Upper lobe of left lung (tissue), 4 donors: ENCODE measurements around the gene NACC1.

ENCODE experiments used
- POLR2A ChIP-seq, 4 donors: fragments of 450-650 bp; IDR thresholded peaks; one replicate each; pipeline ENCODE4 v1.5.1; 2016 to 2017; ENCODE audit warnings: antibody characterized with exemption in 4 of 4, mild to moderate bottlenecking in 2 of 4
- TF ChIP-seq, protein P1 (sequence below), 6 experiments: fragments of 450-650 bp in 4 of 6; fragments of 200-600 bp in 2 of 6; sonication (generic) in 2 of 6; IDR thresholded peaks; one replicate each; pipeline ENCODE4 v1.5.1; 2016 to 2019; ENCODE audit warnings: antibody characterized with exemption in 6 of 6

DNA sequence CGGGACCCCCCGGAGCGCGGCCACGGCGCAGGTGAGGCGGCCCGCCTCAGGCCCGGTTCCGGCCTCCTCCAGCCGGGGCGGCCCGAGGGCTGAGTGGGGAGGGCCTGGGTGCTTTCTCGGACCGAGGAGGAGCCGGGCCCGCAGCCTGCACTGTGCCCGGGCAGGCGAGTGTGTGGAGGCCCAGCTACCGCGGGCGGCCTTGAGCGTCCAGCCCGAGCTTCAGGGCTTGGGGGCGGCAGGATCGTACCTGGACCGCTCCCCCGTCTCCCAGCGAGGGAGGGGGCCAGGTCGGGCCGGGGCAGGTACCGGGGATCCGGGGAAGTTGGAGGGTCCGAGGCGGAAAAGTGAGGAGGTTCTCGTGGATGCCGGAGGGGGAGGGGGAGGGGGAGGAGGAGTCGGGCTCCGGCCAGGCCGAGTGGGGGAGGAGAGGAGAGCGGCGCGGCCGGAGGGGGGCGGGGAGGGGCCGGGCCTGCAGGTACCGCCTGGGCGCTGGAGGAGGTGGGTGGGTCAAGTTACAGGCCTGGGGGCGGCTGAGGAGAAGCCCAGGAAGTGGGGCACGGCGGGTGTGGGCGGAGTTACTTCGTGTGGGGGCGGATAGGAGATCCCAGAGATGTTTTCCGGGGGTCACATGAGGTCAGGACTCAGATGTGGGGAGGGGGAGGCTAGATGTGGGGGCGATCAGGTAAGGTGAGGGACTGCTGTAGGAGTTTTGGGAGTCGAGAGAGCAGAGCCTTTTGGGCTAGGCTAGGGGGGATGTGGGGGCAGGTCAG is 545 bp downstream of the NACC1 start:
- no peak for TF ChIP-seq POLR2A (IDR thresholded peaks at IDR 0.05)
- TF ChIP-seq, protein P1, sequence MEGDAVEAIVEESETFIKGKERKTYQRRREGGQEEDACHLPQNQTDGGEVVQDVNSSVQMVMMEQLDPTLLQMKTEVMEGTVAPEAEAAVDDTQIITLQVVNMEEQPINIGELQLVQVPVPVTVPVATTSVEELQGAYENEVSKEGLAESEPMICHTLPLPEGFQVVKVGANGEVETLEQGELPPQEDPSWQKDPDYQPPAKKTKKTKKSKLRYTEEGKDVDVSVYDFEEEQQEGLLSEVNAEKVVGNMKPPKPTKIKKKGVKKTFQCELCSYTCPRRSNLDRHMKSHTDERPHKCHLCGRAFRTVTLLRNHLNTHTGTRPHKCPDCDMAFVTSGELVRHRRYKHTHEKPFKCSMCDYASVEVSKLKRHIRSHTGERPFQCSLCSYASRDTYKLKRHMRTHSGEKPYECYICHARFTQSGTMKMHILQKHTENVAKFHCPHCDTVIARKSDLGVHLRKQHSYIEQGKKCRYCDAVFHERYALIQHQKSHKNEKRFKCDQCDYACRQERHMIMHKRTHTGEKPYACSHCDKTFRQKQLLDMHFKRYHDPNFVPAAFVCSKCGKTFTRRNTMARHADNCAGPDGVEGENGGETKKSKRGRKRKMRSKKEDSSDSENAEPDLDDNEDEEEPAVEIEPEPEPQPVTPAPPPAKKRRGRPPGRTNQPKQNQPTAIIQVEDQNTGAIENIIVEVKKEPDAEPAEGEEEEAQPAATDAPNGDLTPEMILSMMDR (IDR thresholded peaks at IDR 0.05) = no peak
